Thoracic aorta (tissue), 2 donors: ENCODE results near the gene FBXO42. TPM values are rescaled to one million over a fixed set of nuclear protein-coding genes. Genes with fewer than 3 reads are reported as not detected.

Experiments used
- ATAC-seq: fragments of 150-250 bp; one replicate; pipeline ENCODE4 v1.8.0; 2017; ENCODE audit warnings: low read depth; ENCODE audit not compliant: insufficient number of reproducible peaks, low FRiP score
- DNase-seq: peaks from one replicate; pipeline ENCODE4 v3.0.0-alpha.2; 2020; ENCODE audit warnings: low spot score
- H3K27ac ChIP-seq, 2 donors: fragments of 200-600 bp; sonication (generic); 1 replicate in 1 of 2; 2 replicates in 1 of 2; pipeline ENCODE4 v1.5.1; 2016; ENCODE audit warnings: mild to moderate bottlenecking in 2 of 2, moderate library complexity in 2 of 2
- H3K27me3 ChIP-seq: fragments of 200-600 bp; sonication (generic); replicated peaks from 2 replicates; pipeline ENCODE4 v1.6.0; 2016; ENCODE audit warnings: mild to moderate bottlenecking; ENCODE audit not compliant: insufficient read depth
- H3K36me3 ChIP-seq: fragments of 200-600 bp; sonication (generic); one replicate; pipeline ENCODE4 v1.5.1; 2016
- H3K4me1 ChIP-seq, 2 donors: fragments of 200-600 bp; sonication (generic); 1 replicate in 1 of 2; 2 replicates in 1 of 2; pipeline versions ENCODE4 v1.5.1 to v1.6.0; 2016; ENCODE audit warnings: low read depth in 2 of 2, mild to moderate bottlenecking in 1 of 2; ENCODE audit not compliant: control insufficient read depth in 1 of 2
- H3K4me3 ChIP-seq: fragments of 200-600 bp; sonication (generic); 2 replicates; pipeline ENCODE4 v1.5.1; 2016; ENCODE audit warnings: mild to moderate bottlenecking
- H3K9me3 ChIP-seq: fragments of 200-600 bp; sonication (generic); 2 replicates; pipeline ENCODE4 v1.5.1; 2016
- CTCF ChIP-seq: fragments of 200-600 bp; sonication (generic); IDR thresholded peaks from one replicate; pipeline ENCODE4 v1.5.1; 2019; ENCODE audit warnings: antibody characterized with exemption
- total RNA-seq, 2 donors: library from RNA; depleted of rRNA; stranded (reverse); fragments of >200 nt; gene quantifications; one replicate each; pipeline versions ENCODE4 v1.1.0 to v1.2.3, GENCODE V29; 2016

The FBXO42 gene
- total RNA-seq, 2 donors from 2014 or later, result 71.2 to 72.2 TPM

- H3K4me1 ChIP-seq, result peaks cover 31 to 63% of the 10 kb centered on the region in 2 donors
- no peak overlapping the region for H3K4me3 ChIP-seq
- H3K36me3 ChIP-seq, result peaks cover 9% of the 10 kb centered on the region
- no peak for TF ChIP-seq CTCF
- peak overlapping the region in 1 of 2 donors; percentile 48 for H3K27ac ChIP-seq
- DNase-seq (no peak), ATAC-seq (no peak)
- no peaks in the 10 kb centered on the region for H3K27me3 ChIP-seq
- no peaks in the 10 kb centered on the region for H3K9me3 ChIP-seq
Measured at GRCh38 chr1:16393570-16394521, 41.6 kb upstream of the FBXO42 start.

- H3K27ac ChIP-seq, result peak overlapping the region; percentile 48 to 60
- TF ChIP-seq CTCF, result no peak
- DNase-seq (no peak), ATAC-seq (peak; percentile 20)
- no peaks in the 10 kb centered on the region for H3K27me3 ChIP-seq
- H3K4me3 ChIP-seq, result no peak overlapping the region
- peaks cover 34 to 72% of the 10 kb centered on the region in 2 donors for H3K4me1 ChIP-seq
- no peaks in the 10 kb centered on the region for H3K9me3 ChIP-seq
- peaks cover 9% of the 10 kb centered on the region for H3K36me3 ChIP-seq
Measured at GRCh38 chr1:16392740-16393569, 40.7 kb upstream of the FBXO42 start.

- Histone ChIP-seq H3K36me3 (peaks cover 9% of the 10 kb centered on the region), H3K9me3 (no peaks in the 10 kb centered on the region), H3K27ac (peak overlapping the region in 1 of 2 donors; percentile 15), H3K27me3 (no peaks in the 10 kb centered on the region), H3K4me1 (peaks cover 41 to 80% of the 10 kb centered on the region in 2 donors), H3K4me3 (no peak overlapping the region)
- no peak for ATAC-seq
- no peak for DNase-seq
- TF ChIP-seq CTCF, result no peak
Measured at GRCh38 chr1:16391411-16391810, 39.1 kb upstream of the FBXO42 start.

GRCh38 chr1:16387201-16388188, 35.2 kb upstream of the FBXO42 start:
- Histone ChIP-seq H3K27ac (peak overlapping the region; percentile 81 to 84), H3K4me1 (peaks cover 47 to 83% of the 10 kb centered on the region in 2 donors), H3K36me3 (no peaks in the 10 kb centered on the region), H3K4me3 (peak overlapping the region; percentile 70), H3K9me3 (no peaks in the 10 kb centered on the region), H3K27me3 (no peaks in the 10 kb centered on the region)
- no peak for TF ChIP-seq CTCF
- DNase-seq (no peak), ATAC-seq (no peak)
